ENCODE data around the gene NOS2.
"Not testable (repeated sequence)": the region's sequence is repeated elsewhere in the genome, so short reads cannot be mapped to it uniquely, and the experiment has no call there.

Gene NOS2

DNA sequence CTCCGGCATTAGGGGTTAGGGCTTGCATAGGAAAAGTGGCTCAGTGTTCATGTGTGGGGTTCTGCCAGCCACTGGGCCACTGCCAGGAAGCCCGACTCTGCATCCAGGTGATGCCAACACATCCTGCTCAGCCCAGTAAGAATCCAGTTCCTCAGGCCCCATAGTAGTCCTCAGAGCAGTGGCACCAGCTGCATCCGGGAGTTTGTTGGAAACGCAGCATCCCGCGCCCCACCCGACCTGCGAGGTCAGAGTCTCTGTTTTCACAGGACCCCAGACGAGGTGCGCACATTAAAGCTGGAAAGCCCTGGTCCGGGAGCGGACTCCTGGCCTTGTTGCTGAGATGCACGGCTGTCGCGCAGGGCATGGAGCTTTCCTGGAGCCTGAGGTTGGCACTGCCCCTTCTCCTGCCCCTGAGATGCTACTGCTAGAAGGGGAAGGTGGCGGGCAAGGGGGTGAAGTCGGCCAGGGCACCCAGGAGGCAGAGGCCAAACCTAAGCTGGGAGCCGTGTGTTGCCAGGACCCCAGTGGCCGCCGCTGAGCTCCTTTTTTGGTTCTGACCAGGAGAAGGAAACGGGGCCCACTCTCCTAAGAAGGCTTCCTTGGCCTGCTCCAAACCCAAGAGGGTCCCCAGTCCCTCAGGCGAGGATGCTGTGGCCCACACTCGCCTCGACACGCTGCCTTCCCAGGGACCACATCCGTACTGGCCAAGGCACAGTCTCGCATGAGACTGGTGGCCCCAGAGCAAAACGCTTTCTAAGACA is 44.4 kb downstream of the NOS2 start:
- DNase-seq (ENCODE audit: low read depth in 3 of 3) = no peak

DNA sequence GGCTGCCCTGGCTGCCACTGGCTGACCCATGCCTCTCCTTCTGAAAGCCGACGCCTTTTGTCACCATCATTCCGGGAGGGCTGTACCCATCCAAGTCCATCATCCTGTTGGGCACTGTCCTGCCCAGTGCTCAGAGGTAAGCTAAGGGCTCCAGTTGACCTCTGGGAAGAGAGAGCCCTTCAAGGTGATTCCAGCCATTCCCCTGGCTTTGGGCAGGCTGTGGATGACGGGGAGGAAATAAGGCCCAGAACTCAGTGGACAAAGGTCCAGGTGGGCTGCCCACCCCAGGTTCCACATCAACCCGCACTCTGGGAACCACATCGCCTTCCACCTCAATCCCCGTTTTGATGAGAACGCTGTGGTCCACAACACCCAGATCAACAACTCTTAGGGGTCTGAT is 45.8 kb downstream of the NOS2 start:
- DNase-seq (ENCODE audit: low read depth in 3 of 3) = no peak

DNA sequence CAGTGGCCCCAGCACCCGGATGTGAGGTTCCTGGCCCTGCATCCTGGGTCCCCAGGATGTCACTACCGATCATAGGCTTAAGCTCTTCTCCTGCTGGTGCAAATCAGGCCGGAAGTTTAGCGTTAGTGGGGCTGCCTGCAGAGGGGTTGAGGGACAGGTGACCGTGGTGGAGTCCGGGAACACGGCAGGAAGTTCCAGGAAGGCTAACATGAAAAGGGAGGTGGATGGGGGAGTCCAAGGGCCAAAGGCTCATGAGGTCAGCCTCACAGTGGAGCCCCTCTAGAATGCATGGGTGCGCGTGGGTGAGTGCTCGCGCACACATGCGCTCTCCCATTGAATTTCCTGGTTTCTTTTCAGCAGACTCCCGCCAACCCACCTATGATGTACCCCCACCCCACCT is 46.6 kb downstream of the NOS2 start:
- not testable (repeated sequence) for DNase-seq (ENCODE audit: low read depth in 3 of 3)

DNA sequence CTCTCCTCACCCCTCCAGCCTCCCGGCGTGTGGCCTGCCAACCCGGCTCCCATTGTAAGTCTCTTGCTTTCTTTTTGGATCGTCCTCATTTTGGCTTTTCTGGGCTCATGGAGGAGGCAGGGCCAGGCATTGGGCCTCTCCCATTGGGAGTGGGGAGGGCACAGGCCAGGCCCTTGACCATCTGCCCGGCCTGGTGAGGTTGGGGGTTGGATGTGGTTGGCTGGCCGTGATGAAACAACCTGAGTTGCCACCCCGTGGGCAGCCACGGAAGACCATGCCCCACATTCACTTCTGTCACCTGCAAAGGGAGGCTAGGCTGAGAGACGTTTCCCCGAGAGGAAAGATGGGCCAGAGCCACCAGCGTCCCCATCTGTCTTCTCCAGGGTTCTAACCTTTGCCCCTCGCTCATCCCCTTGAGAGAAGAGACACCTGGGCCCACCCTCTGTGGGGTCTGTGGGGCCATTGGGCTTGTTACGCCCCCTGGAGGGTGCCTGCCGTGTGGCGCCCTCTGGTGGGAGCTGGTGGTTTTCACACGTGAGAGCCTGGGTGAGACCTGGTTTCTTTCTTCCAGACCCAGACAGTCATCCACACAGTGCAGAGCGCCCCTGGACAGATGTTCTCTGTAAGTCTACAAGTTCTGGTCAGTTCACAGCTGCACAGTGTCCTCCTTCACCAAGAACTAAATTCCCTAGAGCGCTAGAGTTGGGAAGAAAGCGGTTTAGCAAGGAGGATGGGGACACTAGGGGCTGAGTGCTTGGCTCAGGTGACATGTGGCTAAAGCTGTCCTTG is 47.3 kb downstream of the NOS2 start:
- DNase-seq (ENCODE audit: low read depth in 3 of 3) = not testable (repeated sequence)

DNA sequence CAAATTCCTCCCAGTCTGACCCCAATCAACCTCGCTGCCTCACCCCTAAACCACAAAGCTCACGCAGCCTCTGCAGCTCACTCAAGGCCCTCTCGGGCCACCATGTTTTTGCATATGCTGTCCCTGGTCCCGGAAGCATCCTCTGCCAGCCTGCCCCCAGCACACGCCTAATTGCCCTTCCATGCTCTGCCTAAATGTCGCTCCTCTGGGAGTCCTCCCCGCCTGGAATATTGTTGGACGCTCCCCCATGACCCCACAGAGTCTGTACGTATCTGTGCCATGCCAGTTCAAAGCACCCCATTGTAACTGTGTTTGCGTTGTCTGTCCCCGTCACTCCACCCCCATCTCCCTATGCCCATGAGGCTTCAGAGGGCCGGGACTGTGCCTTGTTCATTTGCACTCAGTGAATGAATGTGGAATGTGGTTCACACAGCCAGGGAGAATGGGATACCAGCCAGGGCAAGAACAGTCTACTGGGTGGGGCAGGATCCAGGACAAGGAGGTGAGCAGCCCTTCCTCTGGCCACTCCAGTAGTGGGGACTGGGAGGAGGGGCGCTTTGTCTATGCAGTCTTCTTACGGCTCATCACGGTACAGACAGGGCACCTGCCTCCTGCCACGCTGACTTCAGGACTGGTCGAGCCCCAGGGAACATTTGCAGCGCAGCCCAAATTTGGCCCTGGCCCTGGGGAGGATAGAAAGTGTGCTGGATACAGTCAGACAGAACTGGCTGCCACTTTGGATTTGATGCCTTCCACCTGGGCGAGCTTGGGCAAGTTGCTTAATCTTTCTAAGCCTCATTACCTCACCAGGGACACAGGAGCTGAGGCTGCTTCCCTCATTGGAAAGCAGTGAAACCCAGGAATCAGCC is 48.5 kb downstream of the NOS2 start:
- no peak for DNase-seq (ENCODE audit: low read depth in 3 of 3)

DNA sequence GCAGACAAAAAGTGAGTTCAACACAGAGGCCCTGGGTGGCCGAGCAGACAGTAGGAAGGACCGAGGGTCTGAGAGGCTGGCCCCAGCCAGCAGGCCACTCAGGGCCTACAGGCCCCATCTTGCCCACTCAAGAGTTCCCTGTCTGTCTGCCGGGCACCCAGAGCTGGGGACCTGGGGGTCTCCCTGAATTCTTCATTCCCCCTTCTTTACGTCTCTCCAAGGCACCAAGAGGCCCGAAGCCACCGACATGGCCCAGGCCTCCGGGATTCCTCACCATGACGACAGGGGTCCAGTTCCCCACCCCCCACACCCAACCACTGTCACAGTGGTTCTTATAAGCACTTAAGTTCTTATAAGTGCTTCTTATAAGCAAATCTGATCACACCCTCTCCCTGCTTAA is 49.2 kb downstream of the NOS2 start:
- DNase-seq (ENCODE audit: low read depth in 3 of 3) = no peak

DNA sequence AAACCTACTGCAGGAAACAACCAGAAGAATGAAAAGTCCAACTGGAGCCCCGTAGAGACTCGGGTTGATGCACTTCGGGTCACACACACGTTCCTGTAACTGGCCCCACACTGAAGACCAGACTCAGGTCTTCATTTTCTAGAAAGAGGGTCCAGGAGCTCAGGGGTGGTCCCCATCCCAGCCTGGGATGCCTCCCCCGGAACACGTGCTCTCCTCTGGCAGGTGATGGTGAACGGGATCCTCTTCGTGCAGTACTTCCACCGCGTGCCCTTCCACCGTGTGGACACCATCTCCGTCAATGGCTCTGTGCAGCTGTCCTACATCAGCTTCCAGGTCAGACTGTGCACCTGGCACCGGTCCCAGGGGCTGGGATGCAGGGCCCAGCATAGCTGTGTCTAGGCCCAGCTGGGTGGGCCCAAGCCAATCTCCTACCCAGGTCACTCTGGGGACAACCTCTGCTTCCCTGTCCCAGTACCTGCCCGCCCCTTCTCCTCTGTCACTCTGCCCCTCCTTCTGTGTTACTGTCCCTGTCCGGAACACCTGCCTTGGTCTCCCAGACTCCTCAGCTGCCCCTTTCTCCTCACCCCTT is 50.7 kb downstream of the NOS2 start:
- not testable (repeated sequence) for DNase-seq (ENCODE audit: low read depth in 3 of 3)

DNA sequence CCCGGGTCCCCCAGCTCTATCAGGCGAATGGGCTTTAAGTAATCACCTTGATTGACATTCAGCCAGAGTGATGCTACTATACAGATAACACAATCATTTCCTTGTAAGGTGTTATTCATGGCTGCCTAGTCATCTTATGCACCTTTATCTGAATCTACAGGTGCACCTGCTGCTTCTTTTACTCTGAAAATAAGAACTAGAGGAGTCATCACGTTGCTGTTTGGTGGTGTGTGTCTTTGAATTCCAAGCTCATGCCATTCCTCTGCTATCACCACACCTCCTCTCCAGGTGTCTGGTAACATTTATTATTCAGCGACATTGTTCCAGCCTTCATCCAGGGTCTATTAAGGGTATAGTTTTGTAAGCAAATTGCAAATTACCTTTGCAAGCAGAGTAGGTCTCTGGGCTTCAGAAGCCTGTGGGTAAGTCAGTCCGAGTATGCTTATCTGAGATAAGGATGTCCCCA is 51.9 kb downstream of the NOS2 start:
- no peak for DNase-seq (ENCODE audit: low read depth in 3 of 3)

DNA sequence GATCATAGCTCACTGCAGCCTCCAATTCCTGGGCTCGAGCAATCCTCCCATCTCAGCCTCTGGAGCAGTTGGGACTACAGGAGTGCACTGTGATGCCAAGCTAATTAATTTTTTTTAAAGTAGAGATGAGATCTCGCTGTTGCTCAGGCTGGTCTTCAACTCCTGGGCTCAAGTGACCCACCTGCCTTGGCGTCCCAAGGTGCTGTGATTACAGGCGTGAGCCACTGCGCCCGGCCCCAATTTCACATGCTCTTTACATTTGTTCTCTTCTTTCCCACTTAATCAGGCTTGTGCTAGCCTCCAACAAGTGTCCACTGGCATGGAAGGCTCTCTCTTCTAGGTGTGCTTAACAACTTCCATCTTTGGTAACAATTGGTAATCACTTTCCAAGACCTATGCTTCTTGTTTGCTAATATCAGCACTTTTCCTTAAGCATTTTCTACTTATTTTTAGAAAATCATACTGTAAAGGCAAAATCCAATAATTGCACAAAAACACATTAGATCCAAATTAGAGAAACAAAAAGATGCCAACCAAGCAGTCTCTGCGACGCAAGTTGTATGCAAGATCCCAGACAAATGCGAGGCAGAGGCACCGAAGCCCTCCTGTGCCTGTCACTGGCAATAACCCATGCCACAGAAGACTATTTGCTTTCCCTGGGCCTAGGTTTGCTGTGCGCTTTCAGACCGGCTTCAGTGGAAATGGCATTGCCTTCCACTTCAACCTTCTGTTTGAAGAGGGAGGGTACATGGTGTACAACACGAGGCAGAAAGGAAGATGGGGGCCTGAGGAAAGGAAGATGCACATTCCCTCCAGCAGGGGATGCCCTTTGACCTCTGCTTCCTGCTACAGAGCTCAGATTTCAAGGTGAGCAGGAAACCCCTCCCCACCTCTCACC is 52.6 kb downstream of the NOS2 start:
- DNase-seq (ENCODE audit: low read depth in 3 of 3) = no peak

DNA sequence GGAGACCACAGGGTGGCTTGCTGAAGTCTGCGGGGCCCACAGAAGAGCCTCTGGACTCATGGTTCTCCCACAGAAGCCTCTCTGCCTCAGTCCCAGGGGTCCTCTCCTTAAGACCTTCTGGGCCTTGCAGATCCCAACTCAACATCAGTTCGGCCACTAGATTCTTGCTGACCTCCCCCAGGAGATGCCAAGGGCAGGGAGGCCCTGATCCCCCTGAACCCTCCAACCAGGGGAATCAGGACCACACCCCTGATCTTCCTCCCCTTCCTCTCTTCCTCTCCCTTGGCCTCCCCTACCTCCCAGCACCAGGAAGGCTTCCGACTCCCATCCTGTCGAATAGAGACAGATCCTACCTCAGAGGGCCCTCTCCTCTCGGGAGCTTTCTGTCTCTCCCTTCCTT is 53.4 kb downstream of the NOS2 start:
- DNase-seq (ENCODE audit: low read depth in 3 of 3) = no peak

DNA sequence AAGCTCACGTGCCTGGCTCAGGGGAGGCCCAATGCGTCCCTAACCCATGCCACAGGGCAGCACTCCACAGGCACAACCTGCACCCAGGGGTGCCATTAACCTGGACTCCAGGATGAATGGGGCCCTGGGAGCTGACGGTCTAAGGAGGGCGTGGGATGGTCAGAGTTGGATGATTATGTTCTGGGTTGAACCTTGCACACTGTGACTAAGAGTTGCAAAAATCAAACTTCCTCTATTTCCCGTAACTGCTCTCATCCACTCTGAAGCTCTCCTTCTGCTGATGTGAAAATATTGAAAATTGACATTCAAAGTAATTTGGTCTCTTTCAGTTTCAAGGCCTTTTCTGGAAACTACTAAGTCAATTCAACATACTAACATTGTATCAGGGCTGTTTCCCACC is 54.0 kb downstream of the NOS2 start:
- DNase-seq (ENCODE audit: low read depth in 3 of 3) = not testable (repeated sequence)

DNA sequence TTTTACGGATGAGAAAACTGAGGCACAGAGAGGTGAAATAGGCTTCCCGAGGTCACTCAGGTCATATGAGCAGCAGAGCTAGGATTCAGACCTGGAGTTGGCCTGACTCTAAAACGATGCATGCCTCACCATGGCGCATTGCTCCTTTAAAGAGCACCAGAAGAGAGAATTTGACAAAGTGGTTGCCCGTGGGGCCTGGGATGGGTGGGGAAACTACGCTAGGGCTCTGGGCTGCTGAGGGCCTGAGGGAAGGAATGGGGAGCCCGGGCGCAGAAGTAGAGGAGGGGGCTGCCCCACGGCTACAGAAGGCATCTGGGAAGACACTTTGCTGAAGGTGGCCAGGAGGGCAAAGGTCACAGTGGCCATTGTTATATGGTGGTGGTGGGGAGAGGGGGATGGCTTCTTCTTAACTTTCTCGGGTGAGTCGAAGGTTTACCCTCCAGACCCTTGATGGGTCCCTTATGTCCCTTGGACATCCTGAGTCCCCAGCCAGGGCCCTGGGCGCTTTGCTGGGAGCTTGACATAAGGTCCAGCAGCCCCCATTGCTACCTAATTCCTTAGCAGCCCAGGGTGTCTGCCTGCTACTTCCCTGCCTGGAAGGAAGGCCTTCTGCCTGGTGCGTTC is 55.0 kb downstream of the NOS2 start:
- not testable (repeated sequence) for DNase-seq (ENCODE audit: low read depth in 3 of 3)

DNA sequence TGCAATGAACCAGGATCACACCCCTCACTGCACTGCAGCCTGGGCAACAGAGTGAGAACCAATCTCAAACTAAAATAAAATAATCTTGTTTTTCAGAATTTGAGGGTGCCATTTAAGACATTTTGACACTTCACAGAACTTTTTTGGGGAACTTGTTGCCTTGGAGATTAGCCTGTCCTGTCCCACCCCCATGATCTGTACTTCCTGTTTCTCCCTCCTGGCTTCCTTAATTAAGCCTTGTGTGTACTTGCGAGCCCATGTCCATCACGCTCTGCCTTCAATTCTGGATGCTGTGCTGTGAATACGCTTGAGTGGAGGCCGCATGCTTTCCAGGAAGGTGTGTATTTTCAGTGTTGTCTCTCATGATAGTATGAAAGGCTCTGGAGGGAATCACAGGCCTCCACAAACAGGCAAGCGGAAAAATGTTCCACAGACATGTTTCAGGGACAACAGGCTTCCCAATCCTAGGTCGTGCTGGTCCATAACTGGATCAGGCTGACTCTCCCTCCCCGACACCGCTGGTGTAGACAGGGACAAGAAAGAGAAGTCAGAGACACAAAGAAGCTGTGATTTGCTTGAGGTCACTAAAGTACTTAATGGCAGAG is 56.9 kb downstream of the NOS2 start:
- no peak for DNase-seq (ENCODE audit: low read depth in 3 of 3)

DNA sequence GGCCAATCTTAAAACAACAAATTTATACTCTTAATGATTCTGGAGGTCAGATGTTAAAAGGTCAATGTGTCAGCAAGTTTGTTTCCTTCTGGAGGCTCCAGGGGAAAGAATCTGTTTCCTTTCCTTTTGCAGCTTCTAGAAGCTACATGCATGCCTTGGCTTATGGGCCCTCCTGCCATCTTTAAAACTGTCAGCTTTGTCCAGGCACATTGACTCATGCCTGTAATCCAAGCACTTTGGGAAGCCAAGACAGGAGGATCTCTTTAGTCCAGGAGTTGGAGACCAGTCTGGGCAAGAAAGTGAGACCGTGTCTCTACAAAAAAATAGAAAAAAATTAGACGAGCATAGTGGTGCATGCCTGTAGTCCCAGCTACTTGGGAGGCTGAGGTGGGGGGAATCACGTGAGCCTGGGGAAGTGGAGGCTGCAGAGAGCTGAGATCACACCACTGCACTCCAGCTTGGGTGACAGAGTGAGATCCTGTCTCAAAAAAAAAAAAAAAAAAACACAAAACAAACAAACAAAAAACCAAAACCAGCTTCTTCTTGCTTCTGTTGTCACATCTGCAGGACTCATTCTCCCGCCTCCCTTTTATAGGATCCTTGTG is 58.3 kb downstream of the NOS2 start:
- no peak for DNase-seq (ENCODE audit: low read depth in 3 of 3)

DNA sequence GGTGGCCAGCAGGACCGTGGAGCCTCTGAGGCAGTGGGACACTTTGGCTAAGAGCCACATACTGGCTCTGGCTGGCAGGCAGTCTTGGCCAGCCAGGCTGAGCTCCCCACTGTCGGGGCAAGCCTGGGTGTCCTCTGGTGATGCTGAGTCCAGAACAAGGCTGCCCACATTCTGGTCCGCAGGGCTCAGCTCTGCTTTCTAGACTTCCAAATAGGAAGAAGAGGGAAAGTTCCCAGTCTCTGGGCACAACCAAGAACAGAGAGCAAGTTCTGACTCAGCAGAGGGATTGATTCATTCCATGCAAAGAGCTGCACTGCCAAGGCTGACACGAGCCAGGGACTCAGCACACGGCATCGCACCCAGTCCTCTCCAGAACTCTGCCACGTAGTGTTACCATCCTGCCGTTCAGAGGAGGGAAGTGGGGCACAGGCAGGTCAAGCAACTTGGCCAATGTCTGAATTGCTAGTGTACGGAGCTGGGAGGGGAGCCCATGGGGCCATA is 58.9 kb downstream of the NOS2 start:
- no peak for DNase-seq (ENCODE audit: low read depth in 3 of 3)

DNA sequence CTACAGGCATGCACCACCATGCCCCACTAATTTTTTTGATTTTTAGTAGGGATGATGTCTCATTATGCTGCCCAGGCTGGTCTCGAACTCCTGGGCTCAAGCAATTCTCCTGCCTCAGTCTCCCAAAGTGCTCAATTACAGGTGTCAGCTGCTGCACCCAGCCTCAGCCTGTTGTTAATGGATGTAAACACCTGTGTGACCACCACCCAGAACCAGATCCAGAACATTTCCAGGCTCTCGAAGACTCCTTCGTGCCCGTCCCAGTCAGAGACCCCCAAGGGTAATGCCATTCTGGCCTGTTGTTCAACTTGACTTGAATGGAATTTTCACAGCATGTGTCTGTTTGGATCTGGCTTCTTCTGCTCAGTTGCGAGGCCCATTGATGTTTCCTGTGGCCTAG is 59.8 kb downstream of the NOS2 start:
- DNase-seq (ENCODE audit: low read depth in 3 of 3) = not testable (repeated sequence)

DNA sequence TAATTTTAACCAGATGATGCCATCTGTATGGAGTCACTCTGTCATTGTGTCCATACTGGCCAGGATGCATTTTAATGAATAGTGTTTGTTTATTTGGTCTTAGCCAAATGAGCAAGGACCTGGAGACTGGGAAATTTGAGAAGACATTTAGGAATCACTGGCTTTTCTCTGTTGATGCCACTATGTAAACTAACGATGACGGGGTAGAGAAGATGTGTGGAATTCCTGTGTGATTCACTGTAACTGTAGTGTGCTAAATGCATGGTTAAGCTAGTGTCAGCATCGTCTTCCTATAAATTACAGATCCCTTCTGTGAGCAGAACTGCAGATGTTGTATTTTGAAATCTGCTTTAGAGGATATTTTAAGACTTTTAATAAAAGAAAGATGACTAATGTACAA is 66.6 kb downstream of the NOS2 start:
- no peak for DNase-seq (ENCODE audit: low read depth in 3 of 3)

DNA sequence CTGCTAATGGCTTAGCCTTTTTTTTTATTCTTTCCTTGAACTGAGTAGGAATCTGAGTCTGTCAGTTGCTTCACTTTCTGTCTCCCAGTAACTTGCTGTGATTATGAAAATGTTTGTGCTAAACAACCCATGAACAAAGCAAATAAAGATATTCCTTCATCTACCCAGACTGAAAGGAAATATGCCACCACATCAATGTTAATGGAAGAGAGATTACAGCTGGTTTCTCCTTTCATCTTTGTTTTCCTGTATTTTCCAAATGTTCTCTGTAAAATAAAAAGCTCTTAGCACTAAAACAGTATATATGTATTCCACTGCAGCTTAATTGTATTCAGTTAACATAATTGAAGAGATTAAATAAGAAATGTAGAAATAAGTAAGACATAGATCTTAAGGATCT is 67.6 kb downstream of the NOS2 start:
- not testable (repeated sequence) for DNase-seq (ENCODE audit: low read depth in 3 of 3)

DNA sequence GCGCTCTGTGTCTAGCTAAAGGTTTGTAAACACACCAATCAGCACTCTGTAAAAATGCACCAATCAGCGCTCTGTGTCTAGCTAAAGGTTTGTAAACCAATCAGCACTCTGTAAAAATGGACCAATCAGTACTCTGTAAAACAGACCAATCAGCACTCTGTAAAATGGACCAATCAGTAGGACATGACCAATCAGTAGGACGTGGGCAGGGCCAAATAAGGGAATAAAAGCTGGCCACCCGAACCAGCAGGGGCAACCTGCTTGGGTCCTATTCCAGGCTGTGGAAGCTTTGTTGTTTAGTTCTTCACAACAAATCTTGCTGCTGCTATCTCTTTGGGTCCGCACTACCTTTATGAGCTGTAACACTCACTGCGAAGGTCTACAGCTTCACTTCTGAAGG is 74.3 kb downstream of the NOS2 start:
- not testable (repeated sequence) for DNase-seq (ENCODE audit: low read depth in 3 of 3)
